Measurements from ENCODE around the gene SLC22A12.

Gene SLC22A12

GRCh38 chr11:64605656-64606585 lies 14.9 kb downstream of the SLC22A12 start:
- DNase-seq (ENCODE audit: low read depth): no peak

GRCh38 chr11:64606796-64607380 lies 15.9 kb downstream of the SLC22A12 start:
- no peak for DNase-seq (ENCODE audit: low read depth)

DNA sequence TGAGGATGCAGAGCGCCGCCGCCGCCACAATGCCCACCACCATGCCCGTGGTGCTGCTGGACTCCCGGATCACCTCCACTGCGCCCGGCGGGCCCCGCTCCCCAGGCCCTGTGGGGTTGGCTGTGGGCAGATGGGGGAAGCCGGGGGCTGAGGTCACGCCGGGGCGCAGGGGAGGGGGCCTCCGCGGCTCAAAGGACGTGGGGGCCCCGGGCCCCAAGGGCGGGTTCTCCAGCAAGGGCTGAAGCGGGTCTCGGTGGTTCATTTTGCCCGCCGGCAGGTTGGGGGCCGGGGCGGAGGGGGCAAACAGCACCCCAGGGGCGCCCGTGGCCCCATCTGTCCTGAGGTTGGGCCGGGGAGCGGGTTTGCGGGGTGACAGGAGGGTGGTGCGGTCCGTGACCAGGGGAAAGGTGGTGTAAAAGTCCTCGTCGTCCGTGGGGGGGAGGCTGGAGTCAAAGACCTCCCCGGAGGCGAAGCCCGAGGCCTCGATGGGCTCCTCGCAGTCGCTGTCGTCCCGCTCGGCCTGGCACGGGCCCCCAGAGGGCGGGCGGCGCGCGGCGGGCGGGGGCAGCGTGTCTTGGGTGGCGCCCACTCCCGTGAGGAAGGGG lies 16.5 kb downstream of the SLC22A12 start:
- no peak for DNase-seq (ENCODE audit: low read depth)

GRCh38 chr11:64608046-64608445 lies 17.0 kb downstream of the SLC22A12 start:
- DNase-seq (ENCODE audit: low read depth): no peak

GRCh38 chr11:64608636-64609035 lies 17.6 kb downstream of the SLC22A12 start:
- DNase-seq (ENCODE audit: low read depth): no peak

DNA sequence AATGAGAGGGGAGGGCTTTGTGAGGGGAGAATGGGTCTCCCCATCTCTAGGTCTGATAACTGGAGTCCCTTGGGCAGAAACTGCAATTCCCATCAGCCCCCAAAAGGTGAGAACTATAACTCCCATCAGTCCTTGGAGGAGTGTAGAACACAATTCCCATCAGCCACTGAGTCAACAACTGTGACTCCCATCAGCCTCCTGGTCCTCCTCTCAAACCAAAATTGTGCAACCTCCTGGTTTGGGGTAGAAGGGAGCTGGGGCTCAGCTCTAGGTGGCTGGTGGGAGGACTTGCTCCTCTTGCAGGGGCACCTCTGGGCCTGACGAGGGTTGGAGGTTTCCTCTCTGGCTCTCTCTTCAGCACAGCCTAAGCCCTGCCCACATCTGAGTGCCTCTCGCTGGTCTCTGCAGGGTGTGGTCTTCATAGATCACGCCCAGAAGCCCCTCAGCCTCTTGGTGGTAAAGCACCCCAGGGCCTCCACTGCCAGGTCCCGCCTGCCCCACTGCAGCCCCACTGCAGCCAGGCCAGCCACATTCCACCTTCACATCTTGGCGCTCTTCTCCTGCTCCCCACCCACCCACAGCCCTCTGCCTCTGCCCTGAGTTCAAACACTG lies 18.5 kb downstream of the SLC22A12 start:
- DNase-seq (ENCODE audit: low read depth): no peak

DNA sequence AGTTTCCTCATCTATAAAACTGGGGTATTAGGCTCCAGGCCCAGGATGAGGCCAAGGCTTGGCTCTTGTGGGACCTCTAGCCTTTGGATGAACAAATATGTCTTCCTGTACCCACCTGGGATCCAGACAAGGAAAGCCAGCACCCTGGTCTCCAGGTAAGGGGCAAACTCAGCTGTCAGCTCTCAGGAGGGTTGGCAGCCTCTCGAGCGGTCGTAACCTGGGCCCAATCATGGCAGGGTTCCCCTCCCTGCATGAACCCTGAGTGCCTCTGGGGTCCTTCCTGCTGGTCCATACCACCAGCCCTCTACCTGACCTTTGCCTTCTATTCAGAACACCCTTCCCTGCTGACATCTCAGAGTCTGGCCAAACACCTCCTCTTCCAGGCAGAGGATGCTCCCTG lies 19.6 kb downstream of the SLC22A12 start:
- DNase-seq (ENCODE audit: low read depth): no peak

DNA sequence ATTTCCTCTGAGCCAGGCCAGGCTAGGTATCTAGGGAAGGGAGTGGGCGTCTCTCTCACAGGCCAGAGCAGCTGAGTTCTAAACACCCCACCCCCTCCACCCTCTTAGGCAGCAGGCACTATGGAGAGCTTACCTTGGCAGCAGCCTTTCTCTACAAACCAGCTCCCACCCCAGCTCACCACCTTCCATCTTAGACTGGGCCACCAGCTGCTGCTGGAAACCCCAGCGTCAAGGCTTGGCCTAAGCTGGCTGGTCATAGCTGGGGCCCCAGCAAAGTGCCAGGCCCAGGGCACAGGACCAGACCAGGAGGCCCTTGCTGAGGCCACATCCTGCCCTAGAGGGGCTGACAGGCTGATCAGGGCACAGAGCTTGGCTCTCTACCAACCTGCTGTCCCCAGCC lies 20.2 kb downstream of the SLC22A12 start:
- no peak for DNase-seq (ENCODE audit: low read depth)

- DNase-seq (ENCODE audit: low read depth): peak; percentile 65
Observed at GRCh38 chr11:64611869-64612646, 21.0 kb downstream of the SLC22A12 start.

DNA sequence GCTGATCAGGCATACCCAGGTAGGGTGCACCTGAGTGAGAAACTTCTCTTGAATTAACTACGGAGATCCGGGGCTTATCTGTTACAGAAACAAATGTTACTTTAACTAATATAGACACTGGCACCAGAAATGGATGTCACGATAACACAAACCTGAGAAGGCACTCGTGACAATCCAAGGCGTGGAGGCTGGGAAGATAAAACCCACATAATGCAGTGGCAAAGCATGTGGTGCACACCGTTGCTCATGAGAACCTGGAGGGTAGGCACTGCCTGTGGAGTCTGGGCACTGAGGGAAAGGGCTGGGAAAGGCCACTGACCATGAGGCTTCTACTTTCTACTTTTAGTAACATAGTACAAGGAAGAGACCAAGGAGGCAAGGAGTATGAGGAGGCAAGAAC lies 22.6 kb downstream of the SLC22A12 start:
- no peak for DNase-seq (ENCODE audit: low read depth)

- DNase-seq (ENCODE audit: low read depth): no peak
Observed at GRCh38 chr11:64614917-64615316, 23.9 kb downstream of the SLC22A12 start.

GRCh38 chr11:64616817-64617216 lies 25.8 kb downstream of the SLC22A12 start:
- no peak for DNase-seq (ENCODE audit: low read depth)

GRCh38 chr11:64619196-64619595 lies 28.2 kb downstream of the SLC22A12 start:
- no peak for DNase-seq (ENCODE audit: low read depth)

GRCh38 chr11:64619811-64620380 lies 28.9 kb downstream of the SLC22A12 start:
- no peak for DNase-seq (ENCODE audit: low read depth)

- no peak for DNase-seq (ENCODE audit: low read depth)
Observed at GRCh38 chr11:64620381-64620971, 29.5 kb downstream of the SLC22A12 start.

GRCh38 chr11:64621283-64622019 lies 30.4 kb downstream of the SLC22A12 start:
- DNase-seq (ENCODE audit: low read depth): peak; percentile 70

- no peak for DNase-seq (ENCODE audit: low read depth)
Observed at GRCh38 chr11:64622681-64623080, 31.7 kb downstream of the SLC22A12 start.

DNA sequence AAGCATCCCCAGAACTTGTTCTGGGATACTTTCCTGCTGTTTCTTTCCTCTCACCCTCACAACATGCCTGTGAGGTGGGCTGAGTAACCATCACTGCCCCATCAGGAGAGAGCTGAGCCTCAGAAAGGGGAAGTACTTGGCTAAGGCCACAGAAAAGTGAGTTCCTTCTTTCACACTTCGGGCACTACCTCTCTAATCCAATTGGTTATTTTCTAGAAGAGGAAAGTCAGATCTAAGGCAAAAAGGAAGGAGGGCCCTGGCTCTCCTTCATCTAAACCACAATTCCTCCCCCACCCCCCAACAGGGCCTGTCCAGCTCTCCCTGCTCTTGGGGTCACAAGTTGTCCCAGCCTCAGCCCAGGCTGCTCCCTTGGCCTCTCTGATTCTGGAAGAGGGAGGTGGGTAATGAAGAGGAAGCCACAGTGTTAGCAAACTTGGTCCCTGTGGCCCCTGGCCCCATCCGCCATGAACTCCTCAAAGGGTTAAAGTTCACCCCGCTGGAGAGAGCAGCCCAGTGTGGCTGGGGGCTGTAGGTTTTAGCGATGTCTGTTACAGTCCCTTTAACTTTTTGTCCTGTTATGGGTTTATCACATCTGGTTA lies 34.0 kb downstream of the SLC22A12 start:
- peak; percentile 74 for DNase-seq (ENCODE audit: low read depth)

- DNase-seq (ENCODE audit: low read depth): no peak
Observed at GRCh38 chr11:64626637-64627036, 35.6 kb downstream of the SLC22A12 start.

GRCh38 chr11:64627371-64627770 lies 36.4 kb downstream of the SLC22A12 start:
- no peak for DNase-seq (ENCODE audit: low read depth)

All from CMK (cell line).